ENCODE results near the gene SOHLH2.

DNA sequence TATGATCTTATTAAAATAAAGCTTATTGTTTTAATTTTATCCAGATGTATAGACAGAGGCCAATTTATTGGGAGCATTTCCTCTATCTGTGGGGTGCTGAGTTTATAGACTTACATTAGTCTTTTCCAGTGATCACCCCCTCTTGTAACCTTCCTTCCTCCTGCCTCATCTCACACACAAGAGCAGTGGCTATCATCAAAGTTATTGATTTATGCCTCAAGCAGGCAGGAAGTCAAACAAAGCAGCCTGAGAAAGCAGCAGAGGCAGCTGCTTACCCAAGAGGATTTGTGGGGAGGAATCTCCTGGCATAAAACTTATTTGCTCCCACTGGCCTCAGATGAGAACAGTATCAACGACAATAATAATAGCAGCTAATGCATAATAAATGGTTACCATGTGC lies 56.9 kb downstream of the SOHLH2 start:
- TF ChIP-seq, protein P1, sequence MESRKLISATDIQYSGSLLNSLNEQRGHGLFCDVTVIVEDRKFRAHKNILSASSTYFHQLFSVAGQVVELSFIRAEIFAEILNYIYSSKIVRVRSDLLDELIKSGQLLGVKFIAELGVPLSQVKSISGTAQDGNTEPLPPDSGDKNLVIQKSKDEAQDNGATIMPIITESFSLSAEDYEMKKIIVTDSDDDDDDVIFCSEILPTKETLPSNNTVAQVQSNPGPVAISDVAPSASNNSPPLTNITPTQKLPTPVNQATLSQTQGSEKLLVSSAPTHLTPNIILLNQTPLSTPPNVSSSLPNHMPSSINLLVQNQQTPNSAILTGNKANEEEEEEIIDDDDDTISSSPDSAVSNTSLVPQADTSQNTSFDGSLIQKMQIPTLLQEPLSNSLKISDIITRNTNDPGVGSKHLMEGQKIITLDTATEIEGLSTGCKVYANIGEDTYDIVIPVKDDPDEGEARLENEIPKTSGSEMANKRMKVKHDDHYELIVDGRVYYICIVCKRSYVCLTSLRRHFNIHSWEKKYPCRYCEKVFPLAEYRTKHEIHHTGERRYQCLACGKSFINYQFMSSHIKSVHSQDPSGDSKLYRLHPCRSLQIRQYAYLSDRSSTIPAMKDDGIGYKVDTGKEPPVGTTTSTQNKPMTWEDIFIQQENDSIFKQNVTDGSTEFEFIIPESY (IDR thresholded peaks at IDR 0.05; ENCODE audit: borderline replicate concordance, low read depth) = no peak
- TF ChIP-seq, protein P2, sequence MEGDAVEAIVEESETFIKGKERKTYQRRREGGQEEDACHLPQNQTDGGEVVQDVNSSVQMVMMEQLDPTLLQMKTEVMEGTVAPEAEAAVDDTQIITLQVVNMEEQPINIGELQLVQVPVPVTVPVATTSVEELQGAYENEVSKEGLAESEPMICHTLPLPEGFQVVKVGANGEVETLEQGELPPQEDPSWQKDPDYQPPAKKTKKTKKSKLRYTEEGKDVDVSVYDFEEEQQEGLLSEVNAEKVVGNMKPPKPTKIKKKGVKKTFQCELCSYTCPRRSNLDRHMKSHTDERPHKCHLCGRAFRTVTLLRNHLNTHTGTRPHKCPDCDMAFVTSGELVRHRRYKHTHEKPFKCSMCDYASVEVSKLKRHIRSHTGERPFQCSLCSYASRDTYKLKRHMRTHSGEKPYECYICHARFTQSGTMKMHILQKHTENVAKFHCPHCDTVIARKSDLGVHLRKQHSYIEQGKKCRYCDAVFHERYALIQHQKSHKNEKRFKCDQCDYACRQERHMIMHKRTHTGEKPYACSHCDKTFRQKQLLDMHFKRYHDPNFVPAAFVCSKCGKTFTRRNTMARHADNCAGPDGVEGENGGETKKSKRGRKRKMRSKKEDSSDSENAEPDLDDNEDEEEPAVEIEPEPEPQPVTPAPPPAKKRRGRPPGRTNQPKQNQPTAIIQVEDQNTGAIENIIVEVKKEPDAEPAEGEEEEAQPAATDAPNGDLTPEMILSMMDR (IDR thresholded peaks at IDR 0.05) = no peak
- TF ChIP-seq, protein P3, sequence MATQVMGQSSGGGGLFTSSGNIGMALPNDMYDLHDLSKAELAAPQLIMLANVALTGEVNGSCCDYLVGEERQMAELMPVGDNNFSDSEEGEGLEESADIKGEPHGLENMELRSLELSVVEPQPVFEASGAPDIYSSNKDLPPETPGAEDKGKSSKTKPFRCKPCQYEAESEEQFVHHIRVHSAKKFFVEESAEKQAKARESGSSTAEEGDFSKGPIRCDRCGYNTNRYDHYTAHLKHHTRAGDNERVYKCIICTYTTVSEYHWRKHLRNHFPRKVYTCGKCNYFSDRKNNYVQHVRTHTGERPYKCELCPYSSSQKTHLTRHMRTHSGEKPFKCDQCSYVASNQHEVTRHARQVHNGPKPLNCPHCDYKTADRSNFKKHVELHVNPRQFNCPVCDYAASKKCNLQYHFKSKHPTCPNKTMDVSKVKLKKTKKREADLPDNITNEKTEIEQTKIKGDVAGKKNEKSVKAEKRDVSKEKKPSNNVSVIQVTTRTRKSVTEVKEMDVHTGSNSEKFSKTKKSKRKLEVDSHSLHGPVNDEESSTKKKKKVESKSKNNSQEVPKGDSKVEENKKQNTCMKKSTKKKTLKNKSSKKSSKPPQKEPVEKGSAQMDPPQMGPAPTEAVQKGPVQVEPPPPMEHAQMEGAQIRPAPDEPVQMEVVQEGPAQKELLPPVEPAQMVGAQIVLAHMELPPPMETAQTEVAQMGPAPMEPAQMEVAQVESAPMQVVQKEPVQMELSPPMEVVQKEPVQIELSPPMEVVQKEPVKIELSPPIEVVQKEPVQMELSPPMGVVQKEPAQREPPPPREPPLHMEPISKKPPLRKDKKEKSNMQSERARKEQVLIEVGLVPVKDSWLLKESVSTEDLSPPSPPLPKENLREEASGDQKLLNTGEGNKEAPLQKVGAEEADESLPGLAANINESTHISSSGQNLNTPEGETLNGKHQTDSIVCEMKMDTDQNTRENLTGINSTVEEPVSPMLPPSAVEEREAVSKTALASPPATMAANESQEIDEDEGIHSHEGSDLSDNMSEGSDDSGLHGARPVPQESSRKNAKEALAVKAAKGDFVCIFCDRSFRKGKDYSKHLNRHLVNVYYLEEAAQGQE (IDR thresholded peaks at IDR 0.05; ENCODE audit: low read depth, low read length) = no peak
- no peak for TF ChIP-seq TAF1 (IDR thresholded peaks at IDR 0.05; ENCODE audit: borderline replicate concordance, low read depth, low read length)
- no peak for TF ChIP-seq SMC3 (IDR thresholded peaks at IDR 0.05; ENCODE audit: low read depth, low read length)
- TF ChIP-seq, protein P4, sequence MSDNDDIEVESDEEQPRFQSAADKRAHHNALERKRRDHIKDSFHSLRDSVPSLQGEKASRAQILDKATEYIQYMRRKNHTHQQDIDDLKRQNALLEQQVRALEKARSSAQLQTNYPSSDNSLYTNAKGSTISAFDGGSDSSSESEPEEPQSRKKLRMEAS (IDR thresholded peaks at IDR 0.05; ENCODE audit: low read depth) = no peak
- TF ChIP-seq, protein P5, sequence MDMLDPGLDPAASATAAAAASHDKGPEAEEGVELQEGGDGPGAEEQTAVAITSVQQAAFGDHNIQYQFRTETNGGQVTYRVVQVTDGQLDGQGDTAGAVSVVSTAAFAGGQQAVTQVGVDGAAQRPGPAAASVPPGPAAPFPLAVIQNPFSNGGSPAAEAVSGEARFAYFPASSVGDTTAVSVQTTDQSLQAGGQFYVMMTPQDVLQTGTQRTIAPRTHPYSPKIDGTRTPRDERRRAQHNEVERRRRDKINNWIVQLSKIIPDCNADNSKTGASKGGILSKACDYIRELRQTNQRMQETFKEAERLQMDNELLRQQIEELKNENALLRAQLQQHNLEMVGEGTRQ (IDR thresholded peaks at IDR 0.05; ENCODE audit: borderline replicate concordance, low read depth, low read length) = no peak
- no peak for TF ChIP-seq FOXM1 (IDR thresholded peaks at IDR 0.05; ENCODE audit: low read depth)
- TF ChIP-seq JUND (IDR thresholded peaks at IDR 0.05) = no peak

Data from SK-N-SH (cell line).